Esophagus muscularis mucosa (tissue), 4 donors: Measurements from ENCODE around the gene SIVA1. TPM values are rescaled to one million over a fixed set of nuclear protein-coding genes. Genes with fewer than 3 reads are reported as not detected.
A peak's percentile ranks its signal among the peaks of the same experiment; 100 is the strongest.

Experiments
- DNase-seq: peaks from one replicate; pipeline ENCODE4 v3.0.0-alpha.2; 2017; ENCODE audit errors: extremely low spot score
- H3K27ac ChIP-seq, 4 donors: fragments of 200-600 bp; sonication (generic); replicated peaks in 1 of 4; 1 replicate in 3 of 4; 2 replicates in 1 of 4; pipeline ENCODE4 v1.5.1; 2016 to 2019; ENCODE audit warnings: mild to moderate bottlenecking in 1 of 4
- H3K27me3 ChIP-seq, 4 donors: fragments of 200-600 bp; sonication (generic); one replicate each; pipeline versions ENCODE4 v1.5.1 to v1.6.0; 2016 to 2019
- H3K36me3 ChIP-seq, 4 donors: fragments of 200-600 bp; sonication (generic); one replicate each; pipeline ENCODE4 v1.5.1; 2016 to 2019
- H3K4me1 ChIP-seq, 4 donors: fragments of 200-600 bp; sonication (generic); one replicate each; pipeline ENCODE4 v1.5.1; 2016 to 2019
- H3K4me3 ChIP-seq, 4 donors: fragments of 200-600 bp; sonication (generic); 1 replicate in 2 of 4; 2 replicates in 2 of 4; pipeline ENCODE4 v1.5.1; 2016 to 2019; ENCODE audit warnings: mild to moderate bottlenecking in 4 of 4, moderate library complexity in 1 of 4
- H3K9me3 ChIP-seq, 4 donors: fragments of 200-600 bp; sonication (generic); 1 replicate in 3 of 4; 2 replicates in 1 of 4; pipeline ENCODE4 v1.5.1; 2016 to 2019
- CTCF ChIP-seq, 3 experiments: fragments of 200-600 bp in 2 of 3; fragments of 450-650 bp in 1 of 3; sonication (generic) in 2 of 3; IDR thresholded peaks; one replicate each; pipeline ENCODE4 v1.5.1; 2017 to 2019; ENCODE audit warnings: antibody characterized with exemption in 3 of 3, mild to moderate bottlenecking in 2 of 3, moderate library complexity in 1 of 3
- EP300 ChIP-seq: sonication (generic); formaldehyde crosslinking; IDR thresholded peaks from one replicate; pipeline ENCODE4 v1.6.1; 2017; ENCODE audit warnings: antibody characterized with exemption
- POLR2A ChIP-seq: fragments of 450-650 bp; IDR thresholded peaks from one replicate; pipeline ENCODE4 v1.6.1; 2017; ENCODE audit warnings: antibody characterized with exemption, moderate library complexity, mild to moderate bottlenecking, low read depth
- POLR2AphosphoS5 ChIP-seq, 2 donors: sonication (generic); formaldehyde crosslinking; IDR thresholded peaks; one replicate each; pipeline ENCODE4 v1.6.1; 2017; ENCODE audit warnings: antibody characterized with exemption in 2 of 2
- WGBS: methylation state at CpG from one replicate; pipeline ENCODE4 v1.1.5; 2018; 5-methylcytosine and 5-hydroxymethylcytosine counted together
- intact Hi-C: fragments of 100-400 bp; cut with DNase I; formaldehyde crosslinking; loops from one replicate; pipeline ENCODE4 v1.15.1; 2023
- total RNA-seq, 4 donors: library from RNA; depleted of rRNA; stranded (reverse); fragments of >200 nt; gene quantifications; one replicate each; pipeline versions ENCODE4 v1.1.0 to v1.2.1, GENCODE V29; 2016

The SIVA1 gene
- total RNA-seq, 4 donors from 2014 or later = 207 to 324 (median 290) TPM

GRCh38 chr14:104718871-104719270 lies 34.1 kb upstream of the SIVA1 start:
- Histone ChIP-seq H3K4me1 (peaks cover 21 to 26% (median 24%) of the 10 kb centered on the region in 4 donors), H3K27ac (no peak overlapping the region), H3K27me3 (no peaks in the 10 kb centered on the region), H3K36me3 (peaks cover 30 to 68% (median 53%) of the 10 kb centered on the region in 4 donors), H3K4me3 (no peak overlapping the region), H3K9me3 (no peaks in the 10 kb centered on the region)
- no CpG with 5 or more reads among the region's 11 CpGs for WGBS
- intact Hi-C loops = no loop called here
- no peak for DNase-seq
- TF ChIP-seq CTCF (IDR thresholded peaks at IDR 0.05) (no peak), EP300 (no peak), POLR2AphosphoS5 (IDR thresholded peaks at IDR 0.05) (no peak), POLR2A (no peak)

- TF ChIP-seq POLR2AphosphoS5 (IDR thresholded peaks at IDR 0.05) (no peak), CTCF (IDR thresholded peaks at IDR 0.05) (no peak)
- WGBS = 90% methylated on average over 14 of the region's 15 CpGs
- peaks cover 23 to 31% (median 29%) of the 10 kb centered on the region in 4 donors for H3K4me1 ChIP-seq
These were observed 33.6 kb upstream of the SIVA1 start for GRCh38 chr14:104719343-104719742.

GRCh38 chr14:104721505-104722431 lies 31.2 kb upstream of the SIVA1 start:
- H3K27ac ChIP-seq = peak overlapping the region in 3 of 4 donors; percentile 59 to 65 (median 63)
- intact Hi-C loops = no loop called here

More at GRCh38 chr14:104719343-104719742, 33.6 kb upstream of the SIVA1 start:
- H3K9me3 ChIP-seq = no peaks in the 10 kb centered on the region
- no peak overlapping the region for H3K4me3 ChIP-seq
- H3K36me3 ChIP-seq = peaks cover 26 to 63% (median 48%) of the 10 kb centered on the region in 4 donors
- no peak for DNase-seq
- intact Hi-C loops = no loop called here
- no peak overlapping the region for H3K27ac ChIP-seq
- no peaks in the 10 kb centered on the region for H3K27me3 ChIP-seq

GRCh38 chr14:104722938-104723650 lies 29.9 kb upstream of the SIVA1 start:
- 71% methylated on average over 12 of the region's 26 CpGs for WGBS
- Histone ChIP-seq H3K9me3 (no peaks in the 10 kb centered on the region), H3K4me1 (peaks cover 43 to 45% (median 44%) of the 10 kb centered on the region in 4 donors), H3K4me3 (peak overlapping the region; percentile 64 to 85 (median 74)), H3K27me3 (no peaks in the 10 kb centered on the region), H3K27ac (peak overlapping the region; percentile 34 to 72 (median 61)), H3K36me3 (peaks cover 9 to 27% (median 20%) of the 10 kb centered on the region in 4 donors)
- no peak for DNase-seq
- TF ChIP-seq POLR2AphosphoS5 (IDR thresholded peaks at IDR 0.05) (no peak), CTCF (IDR thresholded peaks at IDR 0.05) (no peak), EP300 (no peak), POLR2A (no peak)
- intact Hi-C loops = no loop called here

More at GRCh38 chr14:104721505-104722431, 31.2 kb upstream of the SIVA1 start:
- Histone ChIP-seq H3K4me3 (no peak overlapping the region), H3K27me3 (no peaks in the 10 kb centered on the region), H3K9me3 (no peaks in the 10 kb centered on the region), H3K36me3 (peaks cover 9 to 39% (median 24%) of the 10 kb centered on the region in 4 donors), H3K4me1 (peaks cover 43 to 46% (median 45%) of the 10 kb centered on the region in 4 donors)
- TF ChIP-seq EP300 (no peak), POLR2A (no peak), POLR2AphosphoS5 (IDR thresholded peaks at IDR 0.05) (peak in 1 of 2 donors; percentile 30), CTCF (IDR thresholded peaks at IDR 0.05) (no peak)
- no peak for DNase-seq
- WGBS = 48% methylated on average over 7 of the region's 18 CpGs
